ENCODE measurements around the gene CCDC61. TPM values are rescaled to one million over a fixed set of nuclear protein-coding genes. Genes with fewer than 3 reads are reported as not detected.

CCDC61 gene
- polyA plus RNA-seq, 3 donors from 2014 or later = 5.7 to 9.8 (median 6.1) TPM

GRCh38 chr19:46023311-46023779 lies 28.1 kb downstream of the CCDC61 start:
- Mint-ChIP-seq H3K9me3 (no peaks in the 10 kb centered on the region), H3K36me3 (peaks cover 0 to 4% (median 0%) of the 10 kb centered on the region in 3 donors), H3K4me1 (peaks cover 5 to 18% of the 10 kb centered on the region in 2 donors), H3K27me3 (ENCODE audit: low read depth in 3 of 3) (peaks cover 8 to 31% (median 16%) of the 10 kb centered on the region in 3 donors), H3K27ac (no peak overlapping the region), H3K4me3 (no peak overlapping the region)
- no peak for DNase-seq

DNA sequence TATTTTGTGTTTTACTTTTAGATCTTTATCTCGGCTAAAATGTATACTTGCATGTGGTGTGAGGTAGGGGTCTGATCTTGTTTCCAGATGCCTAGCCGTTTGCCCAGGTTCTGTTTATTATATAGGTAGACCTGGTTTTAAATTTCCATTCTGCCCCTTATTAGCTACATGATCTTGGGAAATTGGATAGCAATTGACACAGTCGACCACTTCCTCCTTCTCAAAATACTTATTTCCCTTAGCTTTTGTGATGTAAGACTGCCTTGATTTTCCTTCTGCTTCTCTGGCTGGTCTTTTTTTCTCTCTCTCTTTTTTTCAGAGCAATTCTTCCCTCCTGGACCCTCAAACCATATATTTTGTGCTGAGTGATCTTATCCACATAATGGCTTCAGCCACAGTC lies 30.6 kb downstream of the CCDC61 start:
- no peak for DNase-seq
- Mint-ChIP-seq H3K27ac (no peak overlapping the region), H3K36me3 (no peaks in the 10 kb centered on the region), H3K4me3 (no peak overlapping the region), H3K27me3 (ENCODE audit: low read depth in 3 of 3) (peaks cover 12 to 41% (median 18%) of the 10 kb centered on the region in 3 donors), H3K4me1 (peaks cover 7 to 23% of the 10 kb centered on the region in 2 donors), H3K9me3 (no peaks in the 10 kb centered on the region)

- Mint-ChIP-seq H3K4me3 (no peak overlapping the region), H3K27ac (no peak overlapping the region), H3K27me3 (ENCODE audit: low read depth in 3 of 3) (peaks cover 9 to 34% (median 10%) of the 10 kb centered on the region in 3 donors), H3K36me3 (no peaks in the 10 kb centered on the region), H3K4me1 (peaks cover 5 to 15% of the 10 kb centered on the region in 2 donors), H3K9me3 (no peaks in the 10 kb centered on the region)
- no peak for DNase-seq
Measured at GRCh38 chr19:46030812-46031550, 35.7 kb downstream of the CCDC61 start.

GRCh38 chr19:46031781-46032596 lies 36.7 kb downstream of the CCDC61 start:
- Mint-ChIP-seq H3K9me3 (no peaks in the 10 kb centered on the region), H3K4me1 (peaks cover 2 to 5% of the 10 kb centered on the region in 2 donors), H3K27ac (no peak overlapping the region), H3K27me3 (ENCODE audit: low read depth in 3 of 3) (peaks cover 8 to 28% (median 9%) of the 10 kb centered on the region in 3 donors), H3K36me3 (peaks cover 0 to 2% (median 0%) of the 10 kb centered on the region in 3 donors), H3K4me3 (no peak overlapping the region)
- no peak for DNase-seq

DNA sequence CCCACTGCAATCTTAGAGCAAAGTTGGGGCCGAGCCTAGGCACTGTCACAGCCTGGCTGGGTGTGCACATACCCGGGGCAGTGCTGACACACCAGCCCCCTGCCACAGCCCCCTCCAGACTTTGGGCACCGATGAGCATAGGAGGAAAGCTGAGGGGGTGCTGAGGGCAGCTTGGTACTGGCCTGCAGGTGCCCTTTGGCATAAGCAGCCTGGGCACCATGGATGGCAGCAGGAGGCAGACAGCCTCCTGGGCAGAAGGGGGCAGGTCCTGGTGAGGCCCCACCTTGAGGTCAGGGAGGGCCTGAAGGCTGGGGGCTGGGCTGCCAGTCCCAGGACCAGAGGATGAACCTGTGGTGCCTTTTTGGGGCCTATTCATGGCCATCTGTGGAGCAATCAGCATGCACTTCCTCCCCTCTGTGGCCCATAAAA lies 37.3 kb downstream of the CCDC61 start:
- H3K9me3 Mint-ChIP-seq = no peaks in the 10 kb centered on the region
- peaks cover 7 to 28% (median 9%) of the 10 kb centered on the region in 3 donors for H3K27me3 Mint-ChIP-seq (ENCODE audit: low read depth in 3 of 3)

GRCh38 chr19:46033401-46033800 lies 38.1 kb downstream of the CCDC61 start:
- no peaks in the 10 kb centered on the region for H3K9me3 Mint-ChIP-seq
- H3K27me3 Mint-ChIP-seq (ENCODE audit: low read depth in 3 of 3) = peaks cover 6 to 24% (median 9%) of the 10 kb centered on the region in 3 donors
- peaks cover 0 to 3% (median 0%) of the 10 kb centered on the region in 3 donors for H3K36me3 Mint-ChIP-seq
- H3K4me3 Mint-ChIP-seq = no peak overlapping the region
- no peak for DNase-seq
- no peak overlapping the region for H3K27ac Mint-ChIP-seq
- peaks cover 2 to 5% of the 10 kb centered on the region in 2 donors for H3K4me1 Mint-ChIP-seq

More for the DNA sequence above, 37.3 kb downstream of the CCDC61 start:
- Mint-ChIP-seq H3K4me1 (peaks cover 2 to 5% of the 10 kb centered on the region in 2 donors), H3K4me3 (no peak overlapping the region), H3K27ac (no peak overlapping the region), H3K36me3 (peaks cover 0 to 3% (median 0%) of the 10 kb centered on the region in 3 donors)
- no peak for DNase-seq

- Mint-ChIP-seq H3K9me3 (peaks cover 0 to 3% (median 0%) of the 10 kb centered on the region in 6 donors), H3K4me1 (no peaks in the 10 kb centered on the region), H3K4me3 (no peak overlapping the region), H3K27me3 (ENCODE audit: low read depth in 3 of 3) (peaks cover 4 to 17% (median 7%) of the 10 kb centered on the region in 3 donors), H3K36me3 (peaks cover 0 to 3% (median 0%) of the 10 kb centered on the region in 3 donors), H3K27ac (no peak overlapping the region)
- no peak for DNase-seq
Measured at GRCh38 chr19:46035546-46035945, 40.3 kb downstream of the CCDC61 start.

GRCh38 chr19:46035986-46036743 lies 40.9 kb downstream of the CCDC61 start:
- Mint-ChIP-seq H3K9me3 (peaks cover 0 to 3% (median 0%) of the 10 kb centered on the region in 6 donors), H3K4me3 (no peak overlapping the region), H3K27ac (no peak overlapping the region), H3K4me1 (no peaks in the 10 kb centered on the region), H3K27me3 (ENCODE audit: low read depth in 3 of 3) (peaks cover 6 to 14% (median 8%) of the 10 kb centered on the region in 3 donors), H3K36me3 (peaks cover 0 to 3% (median 0%) of the 10 kb centered on the region in 3 donors)
- DNase-seq = no peak

DNA sequence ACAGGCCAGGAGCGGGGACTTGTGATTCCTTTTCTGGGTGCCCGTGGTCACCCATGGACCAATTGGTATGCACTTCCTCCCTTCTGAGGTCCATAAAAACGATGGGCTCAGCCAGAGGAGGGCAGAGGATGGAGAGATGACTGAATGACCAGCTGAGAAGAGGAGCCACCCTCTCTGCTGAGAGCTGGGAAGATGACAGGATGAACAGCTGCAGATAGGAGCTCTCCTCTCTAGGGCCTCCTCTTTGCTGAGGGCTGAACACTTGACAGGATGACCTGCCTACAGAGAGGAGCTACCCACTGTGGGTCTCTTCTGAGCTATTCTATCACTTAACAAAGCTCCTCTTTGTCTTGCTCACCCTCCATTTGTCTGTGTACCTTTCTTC lies 41.5 kb downstream of the CCDC61 start:
- no peak overlapping the region for H3K27ac Mint-ChIP-seq
- peaks cover 0 to 3% (median 0%) of the 10 kb centered on the region in 3 donors for H3K36me3 Mint-ChIP-seq
- no peak overlapping the region for H3K4me3 Mint-ChIP-seq
- no peaks in the 10 kb centered on the region for H3K4me1 Mint-ChIP-seq
- DNase-seq = no peak
- peaks cover 3 to 10% (median 9%) of the 10 kb centered on the region in 3 donors for H3K27me3 Mint-ChIP-seq (ENCODE audit: low read depth in 3 of 3)
- peaks cover 0 to 3% (median 0%) of the 10 kb centered on the region in 6 donors for H3K9me3 Mint-ChIP-seq

GRCh38 chr19:46040125-46040524 lies 44.9 kb downstream of the CCDC61 start:
- DNase-seq = no peak
- Mint-ChIP-seq H3K9me3 (peaks cover 0 to 4% (median 0%) of the 10 kb centered on the region in 6 donors), H3K36me3 (peaks cover 0 to 3% (median 0%) of the 10 kb centered on the region in 3 donors), H3K27me3 (ENCODE audit: low read depth in 3 of 3) (peaks cover 8 to 16% (median 9%) of the 10 kb centered on the region in 3 donors), H3K4me1 (no peaks in the 10 kb centered on the region), H3K4me3 (no peak overlapping the region), H3K27ac (no peak overlapping the region)

DNA sequence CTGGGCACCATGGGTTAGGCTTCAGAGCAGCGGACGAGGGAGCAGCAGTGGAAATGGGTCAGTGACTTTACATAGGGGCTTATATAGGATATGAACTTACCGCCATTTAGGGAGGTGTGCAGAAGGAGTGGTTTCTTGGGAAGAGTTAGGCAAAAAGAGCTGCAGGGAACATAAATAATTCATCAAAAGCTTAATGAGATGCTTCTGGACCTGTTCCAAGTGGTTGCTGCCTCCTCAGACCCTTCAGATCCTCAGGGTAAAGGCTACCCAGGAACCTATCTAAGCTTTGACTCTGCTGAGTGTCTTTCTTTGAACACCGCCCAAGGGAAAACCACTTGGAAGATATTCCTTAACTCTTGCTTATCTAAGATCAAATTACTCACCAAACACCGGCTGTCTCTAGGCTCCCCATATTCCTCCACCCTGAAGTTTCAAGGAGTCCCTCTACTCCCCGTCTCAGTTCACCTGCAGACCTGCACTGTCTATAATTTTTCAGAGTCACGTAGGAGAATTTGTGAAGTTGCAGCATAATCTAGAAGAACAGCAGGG lies 45.8 kb downstream of the CCDC61 start, which contains the start of gene IGFL4:
Gene IGFL4 (minus strand): TSS at position 51 of the 549 bp plus-strand sequence. CDS start 40 bp downstream, at position 11.
- Mint-ChIP-seq H3K4me3 (no peak within 1 kb of the TSS), H3K36me3 (peaks cover 0 to 3% (median 0%) of the 10 kb centered on the region in 3 donors), H3K4me1 (no peaks in the 10 kb centered on the region), H3K9me3 (peaks cover 0 to 4% (median 0%) of the 10 kb centered on the region in 6 donors), H3K27ac (no peak within 1 kb of the TSS), H3K27me3 (ENCODE audit: low read depth in 3 of 3) (peaks cover 8 to 18% (median 9%) of the 10 kb centered on the region in 3 donors)
- no peak for DNase-seq

DNA sequence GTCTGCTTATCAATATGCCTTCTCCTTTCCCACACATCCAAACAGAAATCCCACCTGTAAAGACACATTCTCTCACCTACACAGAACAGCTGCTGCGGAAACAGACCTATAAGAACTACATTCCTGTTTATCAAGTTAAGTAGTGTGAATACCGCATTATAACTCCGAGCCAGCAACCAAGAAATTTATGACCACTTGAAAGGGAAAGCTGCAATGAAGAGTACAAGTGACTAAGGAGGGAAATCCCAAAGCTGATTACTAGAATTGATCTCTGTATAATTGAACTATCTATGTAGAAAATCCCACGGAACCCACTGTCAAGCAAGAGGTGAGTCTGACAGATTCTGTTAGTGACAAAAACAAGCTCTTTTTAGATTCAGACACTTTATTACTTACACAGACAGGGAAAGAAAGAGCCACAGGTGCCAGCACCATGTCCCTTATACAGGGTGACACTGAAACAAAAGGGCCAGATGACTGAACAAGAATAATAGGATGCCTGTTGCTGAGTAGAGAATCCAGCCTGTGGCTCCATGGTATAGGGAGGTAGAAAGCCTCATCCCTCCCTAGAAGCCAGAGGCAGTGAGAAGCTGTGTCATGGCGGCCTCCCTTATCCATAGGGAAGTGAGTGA lies 47.1 kb downstream of the CCDC61 start:
- no peak for DNase-seq
- H3K9me3 Mint-ChIP-seq = peaks cover 0 to 4% (median 0%) of the 10 kb centered on the region in 6 donors
- no peaks in the 10 kb centered on the region for H3K36me3 Mint-ChIP-seq
- H3K4me1 Mint-ChIP-seq = no peaks in the 10 kb centered on the region
- H3K27me3 Mint-ChIP-seq (ENCODE audit: low read depth in 3 of 3) = peaks cover 7 to 17% (median 9%) of the 10 kb centered on the region in 3 donors
- H3K27ac Mint-ChIP-seq = no peak overlapping the region
- H3K4me3 Mint-ChIP-seq = no peak overlapping the region

Measured in immature natural killer cell (primary cell).